ELR (cell line): ENCODE data around the gene SAMD10.
"Not testable (repeated sequence)": the region's sequence is repeated elsewhere in the genome, so short reads cannot be mapped to it uniquely, and the experiment has no call there.

Source experiments
- DNase-seq: peaks from one replicate; pipeline ENCODE4 v3.0.0-alpha.2; 2015; ENCODE audit warnings: low read depth

The SAMD10 gene

DNA sequence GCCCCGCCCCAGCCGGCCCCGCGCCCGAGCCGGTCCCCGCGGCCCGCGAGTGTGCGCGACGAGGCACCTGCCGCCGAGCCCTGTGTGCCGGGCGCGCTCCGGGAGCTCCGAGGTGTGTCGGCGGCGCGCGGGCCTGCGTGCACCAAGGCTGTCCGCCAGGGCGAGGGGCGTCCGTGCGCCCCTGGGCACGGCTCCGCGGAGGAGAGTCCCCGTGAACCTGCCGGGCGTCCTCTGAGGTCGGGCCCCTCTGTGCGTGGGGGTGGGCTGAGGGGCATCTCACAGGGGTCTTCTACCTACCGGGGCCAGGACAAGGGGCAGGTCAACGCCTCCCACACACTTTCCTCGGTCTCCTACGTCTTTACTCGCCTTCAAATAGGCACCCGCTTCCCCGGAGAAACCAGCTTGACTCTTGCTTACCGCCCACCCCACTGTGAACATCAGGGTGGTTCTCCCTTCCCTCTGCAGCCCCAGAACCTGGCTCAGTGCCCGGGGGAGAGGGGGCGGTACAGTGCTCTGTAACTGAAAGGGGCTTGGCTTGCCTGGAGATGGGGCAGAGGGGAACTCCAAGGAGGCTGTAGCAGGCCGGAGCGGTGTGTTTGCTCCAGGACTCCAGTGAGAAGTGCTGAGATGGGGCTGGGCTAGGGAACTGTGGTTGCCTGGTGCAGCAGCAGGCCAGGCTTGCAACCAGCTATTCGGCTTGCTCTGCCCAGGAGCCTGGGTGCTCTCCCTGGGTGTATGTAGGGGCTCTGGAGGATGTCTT lies at the start of gene SAMD10:
Gene SAMD10, minus strand, starts transcription at position 86 of the 760 bp plus-strand sequence. CDS start 175 bp downstream, outside the sequence.
- DNase-seq: peak; percentile 50

DNA sequence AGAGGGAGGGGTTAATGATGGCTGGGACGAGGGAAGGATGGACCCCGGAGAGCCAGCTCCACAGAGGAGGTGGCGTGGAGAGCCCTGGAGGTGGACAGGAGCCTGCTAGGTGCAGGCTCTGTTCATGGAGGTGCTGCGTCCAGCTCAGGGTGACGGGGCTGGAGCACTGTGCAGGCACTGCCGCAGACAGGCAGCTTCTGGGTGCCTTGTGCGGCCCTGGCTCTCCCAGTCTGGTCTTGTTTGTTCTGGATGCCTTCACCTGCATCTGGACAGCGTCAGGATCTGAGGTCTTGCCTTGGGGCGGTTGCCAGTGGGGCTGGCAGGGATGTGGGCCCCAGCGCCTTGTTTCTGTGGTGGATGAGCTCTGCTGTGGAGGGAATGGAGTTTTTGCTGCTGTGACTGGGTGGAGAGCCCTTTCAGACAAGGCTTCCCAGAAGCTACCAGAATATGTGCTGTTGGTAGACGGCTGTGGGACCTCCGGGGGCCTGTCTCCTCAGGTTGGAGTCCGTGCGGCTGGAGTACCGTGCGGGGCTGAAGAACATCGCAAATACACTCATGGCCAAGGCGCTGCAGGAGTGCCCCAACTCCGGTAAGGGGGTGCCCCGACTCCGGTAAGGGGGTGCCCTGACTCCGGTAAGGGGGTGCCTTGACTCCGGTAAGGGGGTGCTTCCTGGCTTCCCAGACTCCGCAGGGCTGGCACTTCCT lies 48.7 kb upstream of the SAMD10 start:
- DNase-seq: no peak

DNA sequence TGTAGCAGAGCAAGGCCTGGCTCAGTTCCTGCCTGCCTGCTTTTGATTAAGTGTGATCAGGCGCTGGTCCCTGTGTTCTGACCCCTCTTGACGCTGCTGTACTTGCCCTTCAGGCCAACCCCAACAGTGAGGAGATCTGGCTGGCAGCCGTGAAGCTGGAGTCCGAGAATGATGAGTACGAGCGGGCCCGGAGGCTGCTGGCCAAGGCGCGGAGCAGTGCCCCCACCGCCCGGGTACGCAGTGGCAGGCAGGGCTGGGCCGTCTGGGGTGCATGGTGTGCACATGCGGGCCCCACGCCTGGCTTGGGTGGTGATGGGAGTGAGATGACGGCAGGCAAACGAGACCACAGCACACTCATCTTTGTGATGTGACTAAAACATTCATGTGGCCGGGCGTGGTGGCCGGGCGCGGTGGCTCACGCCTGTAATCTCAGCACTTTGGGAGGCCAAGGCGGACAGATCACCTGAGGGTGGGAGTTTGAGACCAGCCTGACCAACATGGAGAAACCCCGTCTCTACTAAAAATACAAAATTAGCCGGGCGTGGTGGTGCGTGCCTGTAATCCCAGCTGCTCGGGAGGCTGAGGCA lies 46.5 kb upstream of the SAMD10 start:
- no peak for DNase-seq

DNA sequence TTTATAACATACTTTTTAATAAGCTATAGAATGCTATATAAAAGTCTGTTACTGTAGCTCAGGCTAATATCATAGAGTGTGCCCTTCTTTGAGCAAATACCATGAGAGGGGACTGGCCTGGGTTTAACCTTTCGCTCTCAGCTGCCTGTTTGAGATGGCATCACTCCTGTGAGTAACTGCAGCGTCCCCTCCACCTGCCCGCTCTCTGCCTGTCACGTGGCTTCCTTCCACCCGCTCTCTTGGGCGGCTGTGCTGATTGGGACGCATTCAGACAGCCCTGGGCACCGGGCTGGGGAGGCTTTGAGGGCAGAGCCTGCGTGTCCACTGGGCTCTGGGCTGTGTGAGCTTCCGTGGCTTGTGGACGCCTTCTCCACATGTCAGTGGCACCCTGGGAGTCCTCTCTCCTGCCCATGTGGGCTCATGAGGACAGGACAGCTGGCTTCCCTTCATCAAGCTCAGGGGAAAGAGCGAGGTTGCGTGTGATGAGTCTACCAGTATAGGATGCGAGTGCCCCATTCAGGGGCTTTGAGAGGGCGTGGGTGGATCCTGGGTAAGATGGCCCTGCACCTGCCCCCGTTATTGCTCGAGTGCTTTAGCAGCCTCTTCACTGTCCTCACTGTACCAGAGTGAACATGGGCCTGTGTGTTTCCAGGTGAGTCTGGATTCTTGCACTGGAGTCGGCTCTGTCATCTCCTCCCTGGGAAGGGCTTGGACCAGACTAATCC lies 45.8 kb upstream of the SAMD10 start:
- DNase-seq: no peak

DNA sequence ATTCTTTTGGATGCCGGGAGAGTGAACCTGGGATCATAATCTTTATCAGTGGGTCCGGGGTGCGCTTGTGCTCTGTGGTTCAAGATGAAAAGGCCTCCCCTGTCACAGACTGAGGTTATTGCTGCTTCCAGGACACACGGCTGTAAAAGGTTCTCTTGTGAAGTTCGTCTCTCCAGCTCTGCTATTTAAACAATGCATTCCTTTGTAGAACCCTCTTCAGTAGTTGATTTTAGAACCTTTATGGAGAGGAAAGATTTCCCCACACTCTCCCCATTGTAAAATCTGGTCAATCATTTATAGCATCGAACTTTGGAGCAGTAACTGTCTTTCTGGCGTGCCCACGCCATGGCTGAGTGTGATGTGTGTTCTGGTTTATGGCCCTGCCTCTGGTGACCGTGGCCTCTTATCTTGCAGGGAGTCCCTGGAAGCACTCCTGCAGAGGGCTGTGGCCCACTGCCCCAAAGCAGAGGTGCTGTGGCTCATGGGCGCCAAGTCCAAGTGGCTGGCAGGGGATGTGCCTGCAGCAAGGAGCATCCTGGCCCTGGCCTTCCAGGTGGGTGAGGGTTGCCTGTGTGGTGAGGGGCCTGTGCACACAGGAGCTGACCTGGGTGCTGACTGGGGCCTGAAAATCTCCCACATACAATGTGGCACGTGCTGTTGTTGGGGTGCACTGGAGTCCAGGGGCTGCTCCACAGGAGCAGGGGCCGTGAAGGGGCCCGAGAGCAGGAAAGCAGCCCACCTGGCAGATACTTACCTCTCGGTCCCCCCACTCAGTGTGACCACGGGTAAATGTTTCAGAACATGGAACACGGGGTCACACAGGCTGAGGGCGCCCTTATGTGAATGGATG lies 44.9 kb upstream of the SAMD10 start:
- DNase-seq: no peak

DNA sequence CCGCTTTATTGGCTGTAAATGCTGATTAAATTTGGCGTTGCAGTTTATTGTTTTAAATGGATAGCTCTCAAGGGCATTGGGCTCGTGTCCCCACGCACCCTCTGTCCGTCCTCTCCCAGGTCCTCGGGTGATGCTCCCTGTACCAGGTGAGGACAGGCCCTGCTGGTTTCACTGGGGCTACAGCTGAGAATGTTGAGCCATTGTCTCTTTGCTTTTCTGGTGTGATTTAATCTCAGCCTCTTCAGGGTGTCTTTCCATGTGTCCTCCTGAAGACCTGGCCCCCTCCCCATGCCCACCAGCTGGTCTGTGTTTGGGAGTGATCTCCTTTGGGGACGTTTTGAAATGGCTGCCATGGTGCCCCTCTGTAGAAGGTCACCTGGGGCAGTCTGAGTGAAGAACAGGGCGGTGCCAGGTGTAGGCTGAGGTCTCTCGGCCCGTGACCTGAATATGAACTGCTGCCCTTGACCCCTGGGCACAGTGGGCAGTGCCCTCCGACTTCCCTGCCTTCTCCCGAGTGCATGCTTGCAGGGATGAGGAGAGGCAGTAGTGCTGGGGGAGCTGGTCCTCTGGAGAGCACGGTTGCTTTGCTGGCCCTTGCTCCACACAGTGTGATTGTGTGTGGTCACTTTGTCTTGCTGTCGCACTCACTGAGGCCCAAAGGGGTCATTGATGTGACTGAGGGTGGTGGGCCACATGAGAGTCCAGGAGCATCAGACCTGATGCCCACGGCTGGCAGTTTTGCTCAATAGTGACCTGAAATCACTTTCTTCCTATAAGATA lies 44.1 kb upstream of the SAMD10 start:
- no peak for DNase-seq

DNA sequence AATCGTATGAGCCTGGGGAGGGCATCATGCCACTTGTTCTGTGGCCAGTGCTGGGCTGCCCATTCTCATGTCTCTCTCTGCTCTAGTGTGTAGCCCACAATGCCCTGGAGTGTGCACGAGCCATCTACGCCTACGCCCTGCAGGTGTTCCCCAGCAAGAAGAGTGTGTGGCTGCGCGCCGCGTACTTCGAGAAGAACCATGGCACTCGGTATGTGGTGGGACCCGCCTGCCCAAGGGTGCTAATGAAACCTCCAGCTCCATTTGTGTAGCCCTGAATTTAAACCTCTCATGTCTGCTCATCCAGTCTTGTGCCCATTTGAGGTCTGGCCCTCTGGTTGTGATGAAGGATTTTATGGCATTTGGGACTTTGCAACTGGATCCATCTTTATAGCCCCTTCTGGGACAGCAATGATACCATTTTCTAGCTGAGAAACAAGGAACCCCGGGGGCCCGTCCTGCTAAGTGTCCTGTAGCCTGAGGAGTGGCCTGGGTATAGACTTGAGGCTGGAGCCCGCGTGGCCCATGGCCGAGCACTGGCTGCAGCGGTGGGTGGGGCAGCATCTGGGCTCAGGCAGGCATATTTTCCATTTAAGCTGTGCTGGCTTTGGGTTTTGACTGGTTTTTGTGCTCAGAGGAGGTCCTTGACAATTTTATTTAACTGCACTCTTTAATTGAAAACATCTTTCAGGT lies 43.4 kb upstream of the SAMD10 start:
- no peak for DNase-seq

DNA sequence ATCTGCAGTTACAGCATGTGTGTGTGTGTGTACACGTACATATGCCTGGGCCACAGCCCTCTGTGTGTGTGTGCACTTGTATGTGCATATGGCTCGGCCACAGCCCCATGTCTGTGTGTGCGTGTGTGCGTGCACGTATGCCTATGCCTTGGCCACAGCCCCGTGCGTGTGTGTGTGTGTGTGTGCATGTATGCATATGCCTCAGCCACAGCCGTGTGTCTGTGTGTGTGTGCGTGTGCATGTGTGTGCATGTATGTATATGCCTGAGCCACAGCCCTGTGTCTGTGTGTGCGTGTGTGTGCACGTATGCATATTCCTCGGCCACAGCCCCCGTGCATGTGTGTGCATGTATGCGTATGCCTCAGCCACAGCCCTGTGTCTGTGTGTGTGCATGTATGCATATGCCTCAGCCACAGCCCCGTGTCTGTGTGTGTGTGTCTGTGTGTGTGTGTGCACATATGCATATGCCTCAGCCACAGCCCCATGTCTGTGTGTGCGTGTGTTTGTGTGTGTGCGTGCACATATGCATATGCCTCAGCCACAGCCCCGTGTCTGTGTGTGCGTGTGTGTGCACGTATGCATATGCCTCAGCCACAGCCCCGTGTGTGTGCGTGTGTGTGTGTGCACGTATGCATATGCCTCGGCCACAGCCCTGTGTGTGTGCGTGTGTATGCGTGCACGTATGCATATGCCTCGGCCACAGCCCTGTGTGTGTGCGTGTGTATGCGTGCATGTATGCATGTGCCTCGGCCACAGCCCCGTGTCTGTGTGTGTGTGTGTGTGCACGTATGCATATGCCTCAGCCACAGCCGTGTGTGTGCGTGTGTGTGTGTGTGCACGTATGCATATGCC lies 41.9 kb upstream of the SAMD10 start:
- DNase-seq: no peak

DNA sequence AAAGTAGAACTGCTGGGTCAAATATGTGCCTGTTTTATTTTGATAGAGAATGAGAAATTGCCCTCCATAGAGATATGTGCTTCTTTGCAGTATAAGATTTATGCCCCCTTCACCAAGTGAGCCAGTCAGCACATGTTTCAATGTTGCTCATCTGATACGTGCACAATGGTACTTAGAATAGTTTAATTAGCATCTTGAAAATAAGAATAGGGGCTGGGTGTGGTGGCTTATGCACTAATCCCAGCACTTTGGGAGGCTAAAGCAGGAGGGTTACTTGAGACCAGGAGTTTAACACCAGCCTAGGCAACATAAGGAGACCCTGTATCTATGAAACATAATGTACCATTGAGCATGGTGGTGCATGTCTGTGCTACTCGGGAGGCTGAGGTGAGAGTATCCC lies 36.2 kb upstream of the SAMD10 start:
- no peak for DNase-seq

DNA sequence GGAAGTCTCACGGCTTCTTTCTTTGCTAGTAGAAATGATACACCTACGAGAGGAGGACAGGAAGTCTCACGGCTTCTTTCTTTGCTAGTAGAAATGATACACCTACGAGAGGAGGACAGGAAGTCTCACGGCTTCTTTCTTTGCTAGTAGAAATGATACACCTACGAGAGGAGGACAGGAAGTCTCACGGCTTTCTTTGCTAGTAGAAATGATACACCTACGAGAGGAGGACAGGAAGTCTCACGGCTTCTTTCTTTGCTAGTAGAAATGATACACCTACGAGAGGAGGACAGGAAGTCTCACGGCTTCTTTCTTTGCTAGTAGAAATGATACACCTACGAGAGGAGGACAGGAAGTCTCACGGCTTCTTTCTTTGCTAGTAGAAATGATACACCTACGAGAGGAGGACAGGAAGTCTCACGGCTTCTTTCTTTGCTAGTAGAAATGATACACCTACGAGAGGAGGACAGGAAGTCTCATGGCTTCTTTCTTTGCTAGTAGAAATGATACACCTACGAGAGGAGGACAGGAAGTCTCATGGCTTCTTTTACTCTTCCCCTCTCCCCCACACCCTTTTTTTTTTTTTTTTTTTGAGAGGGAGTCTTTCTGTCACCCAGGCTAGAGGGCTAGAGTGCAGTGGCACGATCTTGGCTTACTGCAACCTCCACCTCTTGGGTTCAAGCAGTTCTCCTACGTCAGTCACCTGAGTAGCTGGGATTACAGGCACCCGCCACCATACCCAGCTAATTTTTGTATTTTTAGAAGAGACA lies 33.1 kb upstream of the SAMD10 start:
- not testable (repeated sequence) for DNase-seq

DNA sequence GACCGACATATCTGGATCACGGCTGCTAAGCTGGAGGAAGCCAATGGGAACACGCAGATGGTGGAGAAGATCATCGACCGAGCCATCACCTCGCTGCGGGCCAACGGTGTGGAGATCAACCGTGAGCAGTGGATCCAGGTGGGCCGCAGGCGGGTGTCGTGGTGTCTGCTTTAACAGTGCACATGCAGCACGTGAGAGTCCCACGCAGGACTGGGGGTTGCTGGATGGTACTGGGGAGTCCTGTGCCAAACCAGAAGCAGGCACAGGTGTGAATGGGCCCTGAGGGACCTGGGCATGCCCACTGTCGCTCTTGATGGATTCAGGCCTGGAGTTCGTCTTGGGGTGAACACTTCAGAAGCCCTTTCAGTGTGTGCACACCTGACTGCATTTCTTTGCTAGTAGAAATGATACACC lies 31.9 kb upstream of the SAMD10 start:
- no peak for DNase-seq

DNA sequence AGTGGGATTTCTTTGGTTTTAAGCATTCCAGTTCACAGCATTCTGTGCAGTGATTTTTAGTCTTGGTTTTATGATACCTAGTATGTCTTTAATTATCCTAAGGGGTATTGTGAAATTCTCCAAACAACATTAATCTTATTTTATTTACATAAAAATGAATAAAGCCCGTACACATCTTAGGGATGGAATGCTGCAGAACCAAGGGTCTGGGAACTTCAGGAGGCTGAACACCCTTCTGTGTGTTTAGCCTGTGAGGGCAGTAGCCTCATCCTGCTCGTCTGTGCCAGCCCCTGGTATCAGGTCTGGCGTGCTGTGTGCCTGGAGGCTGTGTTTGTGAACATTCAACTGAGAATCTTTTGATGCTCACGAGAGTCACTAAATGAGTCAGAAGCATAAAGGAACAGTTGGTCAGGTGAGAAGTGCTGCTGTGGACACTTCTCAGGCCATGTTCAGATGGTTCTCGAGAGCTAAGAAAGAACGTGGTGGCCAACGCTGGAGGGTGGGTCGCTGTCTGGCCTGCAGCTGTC lies 31.3 kb upstream of the SAMD10 start:
- DNase-seq: no peak

DNA sequence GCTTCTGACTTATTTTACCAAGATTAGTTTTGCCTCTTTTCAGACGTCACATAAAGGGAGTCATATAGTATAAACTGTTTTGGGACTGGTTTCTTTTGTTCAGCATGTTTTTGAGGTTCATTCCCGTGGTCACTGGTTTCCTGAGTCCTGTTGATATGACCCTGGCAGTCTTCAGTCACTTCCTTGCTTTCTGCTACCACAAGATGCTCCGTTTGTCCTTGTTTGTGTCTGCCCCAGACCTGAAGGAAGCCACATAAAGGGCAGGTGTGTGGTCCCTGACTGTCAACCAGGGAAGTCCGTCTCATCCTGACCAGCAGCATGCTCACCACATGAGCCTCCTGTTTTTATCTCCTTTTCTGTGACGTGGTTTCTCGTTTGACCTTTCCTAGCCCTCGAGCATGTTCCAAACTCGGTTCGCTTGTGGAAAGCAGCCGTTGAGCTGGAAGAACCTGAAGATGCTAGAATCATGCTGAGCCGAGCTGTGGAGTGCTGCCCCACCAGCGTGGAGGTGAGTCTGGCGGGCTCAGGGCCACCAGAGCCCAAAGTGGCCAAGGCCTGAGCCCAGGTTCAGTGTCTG lies 30.5 kb upstream of the SAMD10 start:
- no peak for DNase-seq

DNA sequence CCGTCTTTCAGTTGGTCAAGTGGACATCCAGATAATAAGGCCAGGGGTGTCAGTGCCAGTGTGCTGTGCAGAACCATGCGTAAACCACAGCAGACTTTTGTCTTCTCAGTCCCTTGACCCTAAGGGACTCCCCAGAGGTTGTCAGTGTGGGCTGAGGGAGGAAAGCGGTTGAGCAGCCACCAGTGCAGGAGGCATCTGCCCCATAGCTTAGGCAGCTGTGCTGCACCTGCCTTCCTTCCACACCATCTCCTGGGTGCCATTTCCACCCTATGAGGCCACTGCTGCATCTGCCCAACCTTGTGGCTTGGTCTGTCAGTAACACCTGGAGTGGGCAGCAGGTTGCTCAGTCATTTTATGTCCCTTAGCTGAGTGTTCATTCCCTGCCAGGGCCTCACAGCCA lies 27.5 kb upstream of the SAMD10 start:
- DNase-seq: no peak

DNA sequence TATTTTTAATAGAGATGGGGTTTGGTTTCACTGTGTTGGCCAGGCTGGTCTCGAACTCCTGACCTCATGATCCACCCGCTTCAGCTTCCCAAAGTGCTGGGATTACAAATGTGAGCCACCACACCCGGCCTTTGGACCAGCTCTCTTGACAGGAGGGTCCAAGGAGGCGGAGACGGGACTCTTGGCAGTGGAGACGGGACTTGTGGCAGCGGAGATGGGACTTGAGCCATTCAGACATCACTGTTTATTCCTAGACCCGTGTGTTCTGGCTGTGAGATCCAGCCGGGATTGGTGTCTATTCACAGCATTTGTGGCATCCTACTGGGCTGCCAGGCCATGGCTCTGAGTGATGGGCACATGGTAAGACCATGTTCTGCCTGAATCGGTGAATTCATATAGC lies 27.0 kb upstream of the SAMD10 start:
- no peak for DNase-seq

DNA sequence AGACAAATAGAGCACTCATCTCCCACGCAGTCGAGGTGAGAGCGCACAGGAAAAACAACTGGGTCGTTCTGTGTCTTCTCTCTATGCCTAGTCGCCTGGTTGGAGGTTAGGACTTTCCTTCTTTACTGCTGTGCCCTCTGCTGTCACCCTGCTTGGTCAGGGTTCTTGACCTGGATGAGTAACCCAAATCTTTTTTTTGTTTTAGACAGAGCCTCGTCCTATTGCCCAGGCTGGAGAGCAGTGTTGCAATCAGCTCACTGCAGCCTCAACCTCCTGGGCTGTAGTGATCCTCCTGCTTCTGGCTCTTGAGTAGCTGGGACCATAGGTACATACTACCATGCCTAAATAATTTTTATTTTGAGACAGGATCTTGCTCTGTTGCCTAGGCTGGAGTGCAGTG lies 26.0 kb upstream of the SAMD10 start:
- no peak for DNase-seq

DNA sequence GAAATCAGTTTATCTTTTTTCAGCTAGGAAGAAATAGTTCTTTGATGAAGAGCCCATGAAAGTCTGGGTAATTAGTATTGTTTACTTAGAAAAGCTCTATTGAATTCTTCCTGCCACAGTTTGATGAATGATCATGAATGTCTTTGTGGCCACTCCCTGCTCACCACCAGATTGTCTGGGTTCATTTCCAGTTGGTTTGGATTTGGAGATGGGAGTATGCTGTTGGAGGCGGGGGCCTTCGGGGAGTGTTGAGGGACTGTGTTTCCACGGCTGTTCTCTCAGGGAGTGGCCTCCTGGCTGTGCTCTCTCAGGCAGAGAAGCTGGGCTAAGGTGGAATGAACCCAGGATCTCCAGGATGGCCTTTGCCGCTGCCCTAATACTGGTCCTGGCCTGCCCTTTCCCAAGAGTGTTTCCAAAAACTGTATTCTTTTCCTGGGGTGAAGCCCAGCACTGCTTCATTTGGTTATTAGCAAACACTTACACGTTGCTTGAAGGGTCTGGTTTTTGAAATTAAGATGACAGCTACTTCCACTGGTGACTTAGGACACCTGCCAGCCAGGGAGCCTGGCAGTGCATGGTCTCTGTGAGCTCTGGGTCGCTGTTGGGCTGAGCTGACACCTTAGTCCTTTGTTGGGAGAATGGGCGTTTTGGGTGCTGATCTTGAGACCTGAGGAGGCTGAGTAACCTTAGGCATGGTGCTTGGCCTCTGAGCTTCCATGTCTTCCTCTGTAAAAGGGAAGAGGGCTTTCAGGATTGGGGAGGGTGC lies 24.7 kb upstream of the SAMD10 start:
- no peak for DNase-seq
